Activated CD8-positive, alpha-beta T cell treated with anti-CD3 and anti-CD28 coated beads for 36 hours (primary cell): ENCODE data around the gene SNX17. TPM values are rescaled to one million over a fixed set of nuclear protein-coding genes. Genes with fewer than 3 reads are reported as not detected.

Experiments
- ATAC-seq: fragments of 200-7000 bp; cut with Tn5 transposase; one replicate; pipeline ENCODE4 v1.10.0; 2021; ENCODE audit warnings: mild to moderate bottlenecking, moderate library complexity
- CTCF ChIA-PET: fragments of 350-600 bp; sonication (Branson Sonifier 250); formaldehyde crosslinking; loops from one replicate; lab custom pipeline; 2021; ENCODE audit warnings: antibody characterized with exemption; lab: Charles Lee
- POLR2A ChIA-PET: fragments of 350-600 bp; sonication (Branson Sonifier 250); formaldehyde crosslinking; loops from one replicate; lab custom pipeline; 2021; ENCODE audit warnings: antibody characterized with exemption; lab: Charles Lee
- DNase-seq: peaks from one replicate; pipeline ENCODE4 v3.0.0-alpha.2; 2020
- H3K27ac Mint-ChIP-seq: one replicate; pipeline ENCODE4 v1.8.0; 2021; ENCODE audit warnings: mild to moderate bottlenecking, mixed read lengths
- H3K27me3 Mint-ChIP-seq: one replicate; pipeline ENCODE4 v1.8.0; 2021; ENCODE audit warnings: mixed read lengths
- H3K36me3 Mint-ChIP-seq: one replicate; pipeline ENCODE4 v1.8.0; 2021; ENCODE audit warnings: low read depth, mixed read lengths
- H3K4me1 Mint-ChIP-seq: one replicate; pipeline ENCODE4 v1.8.0; 2021; ENCODE audit warnings: low read depth, mixed read lengths
- H3K4me3 Mint-ChIP-seq: one replicate; pipeline ENCODE4 v1.8.0; 2021; ENCODE audit warnings: mild to moderate bottlenecking, moderate library complexity, mixed read lengths
- H3K9me3 Mint-ChIP-seq: one replicate; pipeline ENCODE4 v1.8.0; 2021; ENCODE audit warnings: mixed read lengths
- intact Hi-C: fragments of 100-400 bp; cut with micrococcal nuclease; formaldehyde crosslinking; loops from one replicate; pipeline ENCODE4 v1.10.0; 2022
- total RNA-seq, 2 experiments: library from RNA; stranded (reverse); gene quantifications; one replicate each; pipeline ENCODE4 v1.2.3, GENCODE V29; 2021
- TF ChIP-seq, protein P1 (sequence below): fragments of 200-600 bp; IDR thresholded peaks from one replicate; pipeline ENCODE4 v1.8.0; 2022; ENCODE audit warnings: antibody characterized with exemption, mild to moderate bottlenecking

SNX17 gene
- total RNA-seq, 2 experiments from 2014 or later = 74.5 to 82.3 TPM

DNA sequence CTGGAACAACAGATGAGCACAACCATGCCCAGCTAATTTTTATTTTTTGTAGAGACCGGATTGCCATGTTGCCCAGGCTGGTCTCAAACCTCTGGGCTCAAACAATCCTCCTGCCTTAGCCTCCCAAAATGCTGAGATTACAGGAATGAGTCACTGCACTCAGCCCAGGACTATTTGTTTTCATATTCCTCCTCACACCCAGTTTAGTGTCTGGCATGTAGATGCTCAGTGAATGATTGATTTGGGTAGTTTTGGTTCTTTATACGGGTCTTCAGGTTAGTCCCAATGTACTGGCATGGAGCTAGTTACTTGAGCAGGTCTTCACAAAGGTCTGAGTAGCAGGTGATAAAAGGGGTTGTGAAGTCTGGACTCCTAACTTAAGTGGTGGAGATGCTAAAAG is 6.5 kb upstream of the SNX17 start:
- Mint-ChIP-seq H3K36me3 (peaks cover 16% of the 10 kb centered on the region), H3K27me3 (no peaks in the 10 kb centered on the region), H3K4me1 (peaks cover 6% of the 10 kb centered on the region), H3K27ac (no peak overlapping the region), H3K4me3 (no peak overlapping the region), H3K9me3 (no peaks in the 10 kb centered on the region)
- CTCF ChIA-PET = interaction anchor here (0.7 kb wide), 1 partner anchor 274 kb away, joined by 4 read pairs; no protein-coding TSS in a partner anchor
- TF ChIP-seq, protein P1, sequence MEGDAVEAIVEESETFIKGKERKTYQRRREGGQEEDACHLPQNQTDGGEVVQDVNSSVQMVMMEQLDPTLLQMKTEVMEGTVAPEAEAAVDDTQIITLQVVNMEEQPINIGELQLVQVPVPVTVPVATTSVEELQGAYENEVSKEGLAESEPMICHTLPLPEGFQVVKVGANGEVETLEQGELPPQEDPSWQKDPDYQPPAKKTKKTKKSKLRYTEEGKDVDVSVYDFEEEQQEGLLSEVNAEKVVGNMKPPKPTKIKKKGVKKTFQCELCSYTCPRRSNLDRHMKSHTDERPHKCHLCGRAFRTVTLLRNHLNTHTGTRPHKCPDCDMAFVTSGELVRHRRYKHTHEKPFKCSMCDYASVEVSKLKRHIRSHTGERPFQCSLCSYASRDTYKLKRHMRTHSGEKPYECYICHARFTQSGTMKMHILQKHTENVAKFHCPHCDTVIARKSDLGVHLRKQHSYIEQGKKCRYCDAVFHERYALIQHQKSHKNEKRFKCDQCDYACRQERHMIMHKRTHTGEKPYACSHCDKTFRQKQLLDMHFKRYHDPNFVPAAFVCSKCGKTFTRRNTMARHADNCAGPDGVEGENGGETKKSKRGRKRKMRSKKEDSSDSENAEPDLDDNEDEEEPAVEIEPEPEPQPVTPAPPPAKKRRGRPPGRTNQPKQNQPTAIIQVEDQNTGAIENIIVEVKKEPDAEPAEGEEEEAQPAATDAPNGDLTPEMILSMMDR = no peak
- DNase-seq (no peak), ATAC-seq (no peak)
- intact Hi-C loops = no loop called here
- POLR2A ChIA-PET = interaction anchor here (0.6 to 2.1 kb wide), 3 partner anchors 12 to 28 kb away, joined by 3 to 5 read pairs (median 3); no protein-coding TSS in a partner anchor

DNA sequence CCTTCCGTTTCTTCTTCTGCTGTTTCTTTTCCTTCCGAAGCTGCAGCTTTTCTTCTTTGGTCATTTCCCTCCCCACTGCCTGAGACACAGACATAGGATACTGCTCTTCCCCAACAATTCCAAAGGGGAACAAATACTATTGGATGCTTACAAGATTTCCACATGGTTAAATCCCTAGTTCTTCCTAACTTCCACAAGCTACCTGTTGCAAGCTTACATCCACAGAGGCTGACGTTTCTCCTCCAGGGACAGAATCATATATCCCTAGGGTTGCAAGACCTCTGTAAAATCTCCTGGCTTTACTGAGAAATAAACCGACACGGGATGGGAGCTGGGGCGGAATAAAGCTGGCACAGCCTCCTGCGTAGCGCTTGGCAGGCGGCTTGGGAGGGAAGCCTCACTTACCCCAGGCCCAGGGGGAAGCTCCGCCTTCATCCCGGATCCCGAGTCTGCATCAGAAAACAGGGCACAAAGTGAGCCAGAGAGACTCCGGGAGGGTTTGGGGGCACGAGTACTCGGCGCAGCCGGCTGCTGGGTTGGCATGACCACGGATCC is 868 bp upstream of the SNX17 start:
- Mint-ChIP-seq H3K36me3 (peaks cover 23% of the 10 kb centered on the region), H3K4me3 (peak overlapping the region; percentile 89), H3K27me3 (no peaks in the 10 kb centered on the region), H3K9me3 (no peaks in the 10 kb centered on the region), H3K27ac (peak overlapping the region; percentile 94), H3K4me1 (peaks cover 28% of the 10 kb centered on the region)
- CTCF ChIA-PET = interaction anchor here (0.7 to 3.7 kb wide), 13 partner anchors 10 to 314 kb away, joined by 3 to 15 read pairs (median 4); partner anchors contain the start of genes GTF3C2, MPV17 and PPM1G
- DNase-seq = no peak
- no peak for ATAC-seq
- POLR2A ChIA-PET = interaction anchor here (0.6 to 8.0 kb wide), 14 partner anchors 9 to 294 kb away, joined by 3 to 84 read pairs (median 4); partner anchors contain the start of genes GTF3C2, NRBP1, PPM1G and SLC4A1AP
- TF ChIP-seq, protein P1 = no peak
- intact Hi-C loops = loop anchor here (2.0 kb wide), 1 partner anchor 13 kb away; the partner anchor contains the start of gene GTF3C2

DNA sequence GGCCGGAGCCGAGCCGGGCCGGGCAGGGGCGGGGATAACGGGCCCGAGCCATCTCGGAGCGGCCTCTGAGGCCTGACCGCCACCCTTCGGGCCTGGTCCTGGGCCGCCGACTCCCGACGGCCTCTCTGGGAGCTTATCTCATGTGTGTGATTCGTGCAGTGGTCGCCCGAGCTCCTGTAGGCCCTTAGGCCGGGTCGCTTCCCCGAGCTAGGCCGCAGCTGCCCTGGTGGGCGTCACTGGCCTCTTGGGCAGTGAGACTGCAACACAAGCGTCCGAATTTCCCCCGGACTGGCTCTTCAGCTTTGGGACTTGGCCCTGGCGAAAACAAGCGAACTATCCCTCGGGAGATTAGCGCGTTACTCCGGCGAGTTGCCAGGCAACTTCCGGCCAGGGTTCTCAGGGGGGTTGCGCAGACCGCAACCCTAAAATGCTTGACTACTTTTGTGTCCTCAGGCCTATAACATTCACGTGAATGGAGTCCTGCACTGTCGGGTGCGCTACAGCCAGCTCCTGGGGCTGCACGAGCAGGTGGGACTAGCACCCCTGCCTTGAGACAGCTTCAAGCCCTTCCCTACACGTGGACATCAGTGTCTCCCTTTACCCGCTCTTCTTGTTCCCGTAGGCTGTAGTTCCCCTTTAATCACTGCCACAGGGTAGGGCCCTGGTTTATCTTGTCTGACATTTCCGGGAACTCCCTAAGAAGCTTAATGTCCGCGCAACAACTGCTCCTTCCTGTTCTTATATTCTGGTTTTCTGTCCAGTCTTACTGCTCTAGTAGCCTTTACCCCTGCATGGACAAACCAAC is 602 bp downstream of the SNX17 start:
- H3K27ac Mint-ChIP-seq = peak overlapping the region; percentile 95
- peak; percentile 6 for ATAC-seq
- ChIA-PET POLR2A (interaction anchor here (0.6 to 8.0 kb wide), 11 partner anchors 8 to 59 kb away, joined by 3 to 84 read pairs (median 9); partner anchors contain the start of genes GTF3C2, MPV17, NRBP1 and PPM1G), CTCF (interaction anchor here (1.2 to 2.6 kb wide), 3 partner anchors 9 to 201 kb away, joined by 3 to 12 read pairs (median 10); partner anchors contain the start of gene ZNF513)
- peaks cover 28% of the 10 kb centered on the region for H3K4me1 Mint-ChIP-seq
- intact Hi-C loops = loop anchor here (2.0 kb wide), 1 partner anchor 14 kb away; the partner anchor contains the start of gene GTF3C2
- peaks cover 34% of the 10 kb centered on the region for H3K36me3 Mint-ChIP-seq
- H3K27me3 Mint-ChIP-seq = no peaks in the 10 kb centered on the region
- no peaks in the 10 kb centered on the region for H3K9me3 Mint-ChIP-seq
- DNase-seq = peak; percentile 38
- H3K4me3 Mint-ChIP-seq = peak overlapping the region; percentile 89
- TF ChIP-seq, protein P1 = no peak

DNA sequence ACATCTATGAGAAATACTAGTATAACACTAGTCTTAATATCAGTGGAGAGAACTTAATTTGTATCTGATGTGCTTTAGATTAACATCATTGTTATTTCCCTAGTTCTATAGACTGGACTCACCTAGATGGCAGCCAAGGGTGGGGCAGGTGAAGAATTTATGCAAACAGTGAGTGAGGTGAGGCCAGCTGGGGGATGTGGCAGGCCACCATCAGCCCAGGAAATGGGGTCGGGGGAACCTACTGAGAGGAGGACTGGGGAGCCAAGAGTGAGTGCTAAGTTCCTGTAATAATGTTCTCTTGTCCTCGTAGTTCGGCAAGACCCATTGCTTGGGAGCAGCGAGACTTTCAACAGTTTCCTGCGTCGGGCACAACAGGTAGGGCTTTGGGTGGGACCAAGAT is 2.5 kb downstream of the SNX17 start:
- DNase-seq = no peak
- CTCF ChIA-PET = no interaction called here

More for the DNA sequence above, 2.5 kb downstream of the SNX17 start:
- POLR2A ChIA-PET = interaction anchor here (5.8 kb wide), 1 partner anchor 7 kb away, joined by 59 read pairs; the partner anchor contains the start of gene ZNF513
- TF ChIP-seq, protein P1 = no peak
- no peak for ATAC-seq
- Mint-ChIP-seq H3K27me3 (no peaks in the 10 kb centered on the region), H3K36me3 (peaks cover 45% of the 10 kb centered on the region), H3K4me3 (peak overlapping the region; percentile 89), H3K27ac (peak overlapping the region; percentile 74), H3K9me3 (no peaks in the 10 kb centered on the region), H3K4me1 (peaks cover 30% of the 10 kb centered on the region)
- intact Hi-C loops = no loop called here
